Lung (tissue), 12 donors: ENCODE measurements around the gene TMEM125. TPM values are rescaled to one million over a fixed set of nuclear protein-coding genes. Genes with fewer than 3 reads are reported as not detected.

Experiments used
- ATAC-seq: fragments of 200-7000 bp; cut with Tn5 transposase; one replicate; pipeline ENCODE4 v1.9.1; 2020; ENCODE audit warnings: moderate number of reproducible peaks; ENCODE audit not compliant: insufficient read depth, low FRiP score
- DNase-seq, 3 donors: peaks; one replicate each; pipeline ENCODE4 v3.0.0-alpha.2; 2013 to 2017
- H3K27ac ChIP-seq, 2 donors: one replicate each; pipeline ENCODE4 v1.5.1; 2013; ENCODE audit warnings: mild to moderate bottlenecking in 2 of 2, moderate library complexity in 2 of 2, control low read depth in 1 of 2, inconsistent platforms in 1 of 2, low read depth in 1 of 2, low read length in 1 of 2
- H3K27me3 ChIP-seq, 3 donors: one replicate each; pipeline ENCODE4 v1.5.1; 2013; ENCODE audit warnings: low read length in 2 of 3; ENCODE audit not compliant: control insufficient read depth in 3 of 3, insufficient read depth in 3 of 3
- H3K36me3 ChIP-seq, 4 donors: one replicate each; pipeline ENCODE4 v1.5.1; 2013; ENCODE audit warnings: low read length in 4 of 4, mild to moderate bottlenecking in 1 of 4, moderate library complexity in 1 of 4; ENCODE audit not compliant: control insufficient read depth in 4 of 4, insufficient read depth in 4 of 4
- H3K4me1 ChIP-seq, 5 donors: one replicate each; pipeline ENCODE4 v1.5.1; 2013; ENCODE audit warnings: low read length in 5 of 5, mild to moderate bottlenecking in 2 of 5, moderate library complexity in 1 of 5; ENCODE audit not compliant: control insufficient read depth in 5 of 5, insufficient read depth in 5 of 5
- H3K4me3 ChIP-seq: one replicate; pipeline ENCODE4 v1.5.1; 2013; ENCODE audit warnings: mild to moderate bottlenecking, control low read depth, moderate library complexity
- H3K9ac ChIP-seq, 2 donors: one replicate each; pipeline ENCODE4 v1.5.1; 2013; ENCODE audit warnings: low read length in 2 of 2, control low read depth in 1 of 2; ENCODE audit not compliant: insufficient read depth in 1 of 2
- H3K9me3 ChIP-seq, 4 donors: one replicate each; pipeline ENCODE4 v1.5.1; 2013; ENCODE audit warnings: low read length in 3 of 4, mild to moderate bottlenecking in 1 of 4, moderate library complexity in 1 of 4; ENCODE audit not compliant: control insufficient read depth in 4 of 4, insufficient read depth in 3 of 4
- WGBS, 2 donors: extraction: QIAGEN DNeasy Blood & Tissue Kit; methylation state at CpG; one replicate each; pipeline ENCODE4 v1.1.7; 2013; 5-methylcytosine and 5-hydroxymethylcytosine counted together
- polyA plus RNA-seq, 2 donors: library from polyadenylated mRNA; stranded (reverse); fragments of 200-250 nt; gene quantifications; one replicate each; pipeline ENCODE4 v1.2.1, GENCODE V29; 2013
- total RNA-seq, 2 donors: library from RNA; depleted of rRNA in 1 of 2; stranded (reverse); fragments of >200 nt in 1 of 2; gene quantifications; one replicate each; pipeline ENCODE4 v1.2.1, GENCODE V29; 2014 to 2021
- TF ChIP-seq, protein P1 (sequence below): IDR thresholded peaks from 2 replicates; pipeline ENCODE4 v1.5.1; 2012; ENCODE audit warnings: mild to moderate bottlenecking; ENCODE audit errors: control extremely low read depth, extremely low read depth
- donor health status: control.
- donor health status: control.
- donor health status: Bipolar disorder and iron deficiency.
- donor health status: healthy.
- donor health status: DM: yes; HTN: yes; CAD: no.

Gene TMEM125
- total and polyA plus RNA-seq, 4 donors: 41.0 to 228 (median 114) TPM

DNA sequence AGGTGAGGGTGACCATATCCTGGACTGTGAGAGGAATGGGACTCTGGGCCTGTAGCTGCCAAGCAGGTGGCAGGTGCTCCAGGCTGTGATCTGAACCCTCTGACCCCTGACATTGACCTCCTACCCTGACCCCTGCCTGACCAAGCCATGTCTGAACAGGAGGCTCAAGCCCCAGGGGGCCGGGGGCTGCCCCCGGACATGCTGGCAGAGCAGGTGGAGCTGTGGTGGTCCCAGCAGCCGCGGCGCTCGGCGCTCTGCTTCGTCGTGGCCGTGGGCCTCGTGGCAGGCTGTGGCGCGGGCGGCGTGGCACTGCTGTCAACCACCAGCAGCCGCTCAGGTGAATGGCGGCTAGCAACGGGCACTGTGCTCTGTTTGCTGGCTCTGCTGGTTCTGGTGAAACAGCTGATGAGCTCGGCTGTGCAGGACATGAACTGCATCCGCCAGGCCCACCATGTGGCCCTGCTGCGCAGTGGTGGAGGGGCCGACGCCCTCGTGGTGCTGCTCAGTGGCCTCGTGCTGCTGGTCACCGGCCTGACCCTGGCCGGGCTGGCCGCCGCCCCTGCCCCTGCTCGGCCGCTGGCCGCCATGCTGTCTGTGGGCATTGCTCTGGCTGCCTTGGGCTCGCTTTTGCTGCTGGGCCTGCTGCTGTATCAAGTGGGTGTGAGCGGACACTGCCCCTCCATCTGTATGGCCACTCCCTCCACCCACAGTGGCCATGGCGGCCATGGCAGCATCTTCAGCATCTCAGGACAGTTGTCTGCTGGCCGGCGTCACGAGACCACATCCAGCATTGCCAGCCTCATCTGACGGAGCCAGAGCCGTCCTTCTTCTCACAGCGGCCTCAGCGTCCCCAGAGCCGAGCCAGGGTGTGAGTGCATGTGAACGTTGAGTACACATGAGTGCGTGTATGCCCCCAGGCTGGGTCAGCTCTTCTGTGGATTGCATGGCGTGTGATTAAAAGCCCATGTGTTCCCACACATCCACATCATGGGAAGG lies 3.1 kb downstream of the TMEM125 start:
- Histone ChIP-seq H3K4me1 (peaks cover 0 to 23% (median 20%) of the 10 kb centered on the region in 5 donors), H3K4me3 (no peak overlapping the region), H3K27ac (peak overlapping the region in 1 of 2 donors; percentile 23), H3K36me3 (peaks cover 0 to 3% (median 0%) of the 10 kb centered on the region in 4 donors), H3K27me3 (no peaks in the 10 kb centered on the region), H3K9me3 (peaks cover 0 to 4% (median 0%) of the 10 kb centered on the region in 4 donors), H3K9ac (no peak overlapping the region)
- 97% methylated on average over 46 of the region's 46 CpGs for WGBS, 2 donors
- DNase-seq (no peak), ATAC-seq (no peak)
- TF ChIP-seq, protein P1, sequence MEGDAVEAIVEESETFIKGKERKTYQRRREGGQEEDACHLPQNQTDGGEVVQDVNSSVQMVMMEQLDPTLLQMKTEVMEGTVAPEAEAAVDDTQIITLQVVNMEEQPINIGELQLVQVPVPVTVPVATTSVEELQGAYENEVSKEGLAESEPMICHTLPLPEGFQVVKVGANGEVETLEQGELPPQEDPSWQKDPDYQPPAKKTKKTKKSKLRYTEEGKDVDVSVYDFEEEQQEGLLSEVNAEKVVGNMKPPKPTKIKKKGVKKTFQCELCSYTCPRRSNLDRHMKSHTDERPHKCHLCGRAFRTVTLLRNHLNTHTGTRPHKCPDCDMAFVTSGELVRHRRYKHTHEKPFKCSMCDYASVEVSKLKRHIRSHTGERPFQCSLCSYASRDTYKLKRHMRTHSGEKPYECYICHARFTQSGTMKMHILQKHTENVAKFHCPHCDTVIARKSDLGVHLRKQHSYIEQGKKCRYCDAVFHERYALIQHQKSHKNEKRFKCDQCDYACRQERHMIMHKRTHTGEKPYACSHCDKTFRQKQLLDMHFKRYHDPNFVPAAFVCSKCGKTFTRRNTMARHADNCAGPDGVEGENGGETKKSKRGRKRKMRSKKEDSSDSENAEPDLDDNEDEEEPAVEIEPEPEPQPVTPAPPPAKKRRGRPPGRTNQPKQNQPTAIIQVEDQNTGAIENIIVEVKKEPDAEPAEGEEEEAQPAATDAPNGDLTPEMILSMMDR: no peak

GRCh38 chr1:43273708-43274107 lies 3.9 kb downstream of the TMEM125 start:
- 92 to 94% methylated on average over 7 of the region's 7 CpGs for WGBS, 2 donors
- H3K9me3 ChIP-seq: peaks cover 0 to 4% (median 0%) of the 10 kb centered on the region in 4 donors
- H3K9ac ChIP-seq: no peak overlapping the region
- DNase-seq: no peak
- H3K4me3 ChIP-seq: no peak overlapping the region
- peaks cover 0 to 23% (median 20%) of the 10 kb centered on the region in 5 donors for H3K4me1 ChIP-seq
- TF ChIP-seq, protein P1: no peak
- H3K27me3 ChIP-seq: no peaks in the 10 kb centered on the region
- ATAC-seq: no peak
- H3K27ac ChIP-seq: peak overlapping the region in 1 of 2 donors; percentile 63
- peaks cover 0 to 3% (median 0%) of the 10 kb centered on the region in 4 donors for H3K36me3 ChIP-seq

DNA sequence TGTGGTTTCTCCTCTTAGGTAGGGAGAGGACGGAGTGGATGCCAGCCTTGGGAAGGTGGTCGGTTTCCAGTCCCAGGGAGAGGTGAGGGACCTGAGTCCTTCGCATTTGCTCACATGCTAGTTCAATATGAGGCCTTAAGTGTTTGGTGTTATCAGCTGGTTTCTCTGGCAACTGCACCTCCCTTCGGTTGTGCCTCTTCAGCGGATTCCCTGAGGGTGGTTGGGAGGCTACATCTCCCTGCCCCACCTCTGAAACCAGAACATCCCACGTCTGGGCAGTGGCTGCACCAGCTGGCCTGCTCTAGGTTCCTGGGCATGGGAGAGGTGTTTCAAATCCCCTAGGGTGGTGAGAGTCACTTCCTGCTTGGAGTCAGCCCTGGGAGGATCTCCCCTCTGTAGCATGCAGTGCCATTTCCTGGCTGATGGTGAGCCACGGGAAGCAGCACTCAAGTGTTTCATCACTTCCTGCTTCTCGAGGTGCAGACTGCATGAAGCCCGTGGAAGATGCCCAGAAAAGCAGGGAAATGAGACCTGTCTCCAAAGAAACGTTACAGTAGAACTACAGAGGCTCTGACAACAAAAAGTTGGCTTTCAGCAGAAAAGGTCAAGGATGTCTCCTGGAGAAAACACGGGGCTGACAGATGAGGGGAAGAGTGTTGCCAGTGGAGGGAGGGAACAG lies 4.5 kb downstream of the TMEM125 start:
- ATAC-seq: peak; percentile 17
- WGBS, 2 donors: 32 to 41% methylated on average over 11 of the region's 11 CpGs
- DNase-seq: peak in 2 of 3 donors; percentile 13 to 65

More for the DNA sequence above, 4.5 kb downstream of the TMEM125 start:
- no peak overlapping the region for H3K4me3 ChIP-seq
- H3K4me1 ChIP-seq: peaks cover 0 to 23% (median 20%) of the 10 kb centered on the region in 5 donors
- peak overlapping the region in 1 of 2 donors; percentile 63 for H3K27ac ChIP-seq
- TF ChIP-seq, protein P1: no peak
- H3K36me3 ChIP-seq: peaks cover 0 to 3% (median 0%) of the 10 kb centered on the region in 4 donors
- no peak overlapping the region for H3K9ac ChIP-seq
- H3K9me3 ChIP-seq: peaks cover 0 to 4% (median 0%) of the 10 kb centered on the region in 4 donors
- H3K27me3 ChIP-seq: no peaks in the 10 kb centered on the region
